H9 (cell line): Measurements from ENCODE around the gene SLC25A26. TPM values are rescaled to one million over a fixed set of nuclear protein-coding genes. Genes with fewer than 3 reads are reported as not detected.

Experiments used
- DNase-seq: peaks from one replicate; pipeline ENCODE4 v3.0.0-alpha.2; 2017
- H2AFZ ChIP-seq: one replicate; pipeline ENCODE4 v1.6.1; 2013; ENCODE audit warnings: mild to moderate bottlenecking, low read length, control low read depth, moderate library complexity
- H2AK5ac ChIP-seq: 2 replicates; pipeline ENCODE4 v1.6.1; 2013; ENCODE audit warnings: low read length, control low read depth, mixed read lengths; ENCODE audit not compliant: insufficient read length
- H2BK120ac ChIP-seq: one replicate; pipeline ENCODE4 v1.6.1; 2013; ENCODE audit warnings: low read depth, mild to moderate bottlenecking, low read length, control low read depth, inconsistent platforms; ENCODE audit not compliant: poor library complexity, severe bottlenecking
- H2BK12ac ChIP-seq: 2 replicates; pipeline ENCODE4 v1.6.1; 2013; ENCODE audit warnings: low read length, control low read depth, mixed read lengths, low read depth; ENCODE audit not compliant: insufficient read length
- H2BK15ac ChIP-seq: 2 replicates; pipeline ENCODE4 v1.6.1; 2013; ENCODE audit warnings: low read depth, low read length, control low read depth
- H2BK20ac ChIP-seq: one replicate; pipeline ENCODE4 v1.6.1; 2013; ENCODE audit warnings: low read depth, mild to moderate bottlenecking, low read length, control low read depth, inconsistent platforms; ENCODE audit not compliant: poor library complexity, severe bottlenecking
- H2BK5ac ChIP-seq: 2 replicates; pipeline ENCODE4 v1.6.1; 2013; ENCODE audit warnings: low read length, control low read depth, mixed read lengths; ENCODE audit not compliant: insufficient read length
- H3K14ac ChIP-seq: 2 replicates; pipeline ENCODE4 v1.6.1; 2013; ENCODE audit warnings: low read length, control low read depth; ENCODE audit not compliant: insufficient read depth
- H3K18ac ChIP-seq: 2 replicates; pipeline ENCODE4 v1.6.1; 2013; ENCODE audit warnings: low read depth, mild to moderate bottlenecking, mixed read lengths, low read length, control low read depth; ENCODE audit not compliant: insufficient read length
- H3K23ac ChIP-seq: 2 replicates; pipeline ENCODE4 v1.6.1; 2013; ENCODE audit warnings: low read length, control low read depth, mixed read lengths, low read depth; ENCODE audit not compliant: insufficient read length
- H3K23me2 ChIP-seq: 2 replicates; pipeline ENCODE4 v1.6.1; 2013; ENCODE audit warnings: low read depth, mild to moderate bottlenecking, mixed read lengths, low read length, control low read depth; ENCODE audit not compliant: insufficient read length, poor library complexity, severe bottlenecking
- H3K27ac ChIP-seq: 2 replicates; pipeline ENCODE4 v1.5.1; 2013; ENCODE audit warnings: low read length, control low read depth, mixed read lengths, low read depth; ENCODE audit not compliant: insufficient read length
- H3K27me3 ChIP-seq: 2 replicates; pipeline ENCODE4 v1.6.1; 2013; ENCODE audit warnings: low read length, control low read depth, inconsistent platforms; ENCODE audit not compliant: insufficient read depth
- H3K4ac ChIP-seq: 2 replicates; pipeline ENCODE4 v1.6.1; 2013; ENCODE audit warnings: low read depth, mild to moderate bottlenecking, control low read depth, inconsistent platforms, low read length, moderate library complexity
- H3K4me1 ChIP-seq: 2 replicates; pipeline ENCODE4 v1.6.1; 2013; ENCODE audit warnings: low read length, control low read depth, inconsistent platforms; ENCODE audit not compliant: insufficient read depth
- H3K4me2 ChIP-seq: 2 replicates; pipeline ENCODE4 v1.6.1; 2013; ENCODE audit warnings: low read length, control low read depth, mixed read lengths; ENCODE audit not compliant: insufficient read length, insufficient read depth
- H3K56ac ChIP-seq: 2 replicates; pipeline ENCODE4 v1.6.1; 2013; ENCODE audit warnings: low read depth, mild to moderate bottlenecking, mixed read lengths, low read length, control low read depth; ENCODE audit not compliant: insufficient read length
- H3K79me1 ChIP-seq: 2 replicates; pipeline ENCODE4 v1.6.1; 2013; ENCODE audit warnings: low read depth, mild to moderate bottlenecking, moderate library complexity, low read length, control low read depth, inconsistent platforms; ENCODE audit not compliant: insufficient read depth, poor library complexity, severe bottlenecking
- H3K79me2 ChIP-seq: 2 replicates; pipeline ENCODE4 v1.6.1; 2013; ENCODE audit warnings: low read length, control low read depth, inconsistent platforms; ENCODE audit not compliant: insufficient read depth
- H3K9ac ChIP-seq: 2 replicates; pipeline ENCODE4 v1.6.1; 2013; ENCODE audit warnings: low read length, control low read depth, mixed read lengths; ENCODE audit not compliant: insufficient read length; ENCODE audit errors: extremely low read depth
- H3K9me3 ChIP-seq: one replicate; pipeline ENCODE4 v1.6.1; 2013; ENCODE audit warnings: low read depth, low read length, inconsistent platforms; ENCODE audit not compliant: control insufficient read depth
- H3T11ph ChIP-seq: one replicate; pipeline ENCODE4 v1.6.1; 2013; ENCODE audit warnings: mild to moderate bottlenecking, low read length, control low read depth, inconsistent platforms
- H4K20me1 ChIP-seq: one replicate; pipeline ENCODE4 v1.6.1; 2013; ENCODE audit not compliant: control insufficient read depth, insufficient read length, insufficient read depth
- H4K5ac ChIP-seq: 2 replicates; pipeline ENCODE4 v1.6.1; 2013; ENCODE audit warnings: low read depth, mild to moderate bottlenecking, mixed read lengths, low read length, control low read depth; ENCODE audit not compliant: insufficient read length
- H4K8ac ChIP-seq: replicated peaks from 2 replicates; pipeline ENCODE4 v1.6.1; 2013; ENCODE audit warnings: low read length, control low read depth, mixed read lengths, low read depth; ENCODE audit not compliant: insufficient read length
- H4K91ac ChIP-seq: 2 replicates; pipeline ENCODE4 v1.6.1; 2013; ENCODE audit warnings: low read depth, mild to moderate bottlenecking, moderate library complexity, mixed read lengths, low read length, control low read depth; ENCODE audit not compliant: insufficient read length
- H3K27ac Mint-ChIP-seq, 3 experiments: 2 replicates in 2 of 3; 3 replicates in 1 of 3; pipeline ENCODE4 v1.8.0; 2020 to 2021; ENCODE audit warnings: mixed read lengths in 3 of 3, mild to moderate bottlenecking in 1 of 3, moderate library complexity in 1 of 3
- H3K27me3 Mint-ChIP-seq: 2 replicates; pipeline ENCODE4 v1.8.0; 2021; ENCODE audit warnings: low read depth, mild to moderate bottlenecking, moderate library complexity, mixed read lengths
- H3K36me3 Mint-ChIP-seq, 3 experiments: 2 replicates in 2 of 3; 3 replicates in 1 of 3; pipeline ENCODE4 v1.8.0; 2020 to 2021; ENCODE audit warnings: low read depth in 3 of 3, mixed read lengths in 3 of 3; ENCODE audit not compliant: insufficient read depth in 1 of 3
- H3K4me1 Mint-ChIP-seq, 2 experiments: 2 replicates each; pipeline ENCODE4 v1.8.0; 2020; ENCODE audit warnings: mixed read lengths in 2 of 2
- H3K4me3 Mint-ChIP-seq, 2 experiments: 2 replicates in 1 of 2; 3 replicates in 1 of 2; pipeline ENCODE4 v1.8.0; 2020 to 2021; ENCODE audit warnings: mild to moderate bottlenecking in 2 of 2, mixed read lengths in 2 of 2, moderate library complexity in 1 of 2
- H3K9me3 Mint-ChIP-seq, 2 experiments: 2 replicates in 1 of 2; 3 replicates in 1 of 2; pipeline ENCODE4 v1.8.0; 2020; ENCODE audit warnings: mild to moderate bottlenecking in 2 of 2, mixed read lengths in 2 of 2, moderate library complexity in 1 of 2
- CTCF ChIP-seq: fragments of 200-600 bp; sonication (generic); conservative IDR thresholded peaks from 3 replicates; pipeline ENCODE4 v1.8.0; 2021; ENCODE audit warnings: antibody characterized with exemption, mild to moderate bottlenecking
- WGBS: extraction: QIAGEN DNeasy Blood & Tissue Kit; methylation state at CpG from one replicate; pipeline ENCODE4 v1.1.7; 2013; ENCODE audit warnings: missing lambda C conversion rate, low lambda C conversion rate, mixed read lengths; ENCODE audit not compliant: insufficient read length; ENCODE audit errors: extremely low coverage; 5-methylcytosine and 5-hydroxymethylcytosine counted together
- total RNA-seq: library from RNA; stranded (reverse); gene quantifications from 2 replicates; pipeline ENCODE4 v1.2.1, GENCODE V29; 2021

Gene SLC25A26
- total RNA-seq, 1 experiment from 2014 or later = 30.2 TPM

GRCh38 chr3:66353530-66353929 lies 132.7 kb downstream of the SLC25A26 start:
- Histone ChIP-seq H4K5ac (no peak overlapping the region), H3K9me3 (no peaks in the 10 kb centered on the region), H2BK15ac (no peak overlapping the region), H3K79me2 (no peaks in the 10 kb centered on the region), H3K18ac (no peak overlapping the region), H4K91ac (no peak overlapping the region), H2BK120ac (no peak overlapping the region), H3K9ac (no peak overlapping the region), H3K56ac (no peak overlapping the region), H2AFZ (no peak overlapping the region), H2AK5ac (no peak overlapping the region), H4K8ac (no peak overlapping the region), H3K23me2 (no peaks in the 10 kb centered on the region), H3K27me3 (no peaks in the 10 kb centered on the region), H2BK20ac (no peak overlapping the region), H3K27ac (no peak overlapping the region), H3K4me1 (no peaks in the 10 kb centered on the region), H4K20me1 (no peaks in the 10 kb centered on the region), H3K79me1 (no peaks in the 10 kb centered on the region), H2BK5ac (no peak overlapping the region), H3K23ac (no peak overlapping the region), H2BK12ac (no peak overlapping the region), H3K4me2 (no peak overlapping the region), H3T11ph (peak overlapping the region; percentile 71), H3K14ac (no peak overlapping the region), H3K4ac (no peak overlapping the region)
- no peak for DNase-seq
- Mint-ChIP-seq H3K4me1 (peaks cover 5 to 8% of the 10 kb centered on the region in 2 experiments; a peak in 3 of 4 replicates), H3K9me3 (no peaks in the 10 kb centered on the region), H3K36me3 (no peaks in the 10 kb centered on the region), H3K27me3 (no peaks in the 10 kb centered on the region), H3K27ac (no peak overlapping the region; a peak in 1 of 7 replicates), H3K4me3 (no peak overlapping the region)
- TF ChIP-seq CTCF = no peak
- WGBS = no CpG with 5 or more reads among the region's 6 CpGs
